OCI-LY3 (cell line): Measurements from ENCODE around the gene APBB1IP.

Source experiments
- CTCF ChIP-seq: fragments of 200-600, 300-600 bp; sonication (generic); IDR thresholded peaks from 2 replicates; pipeline ENCODE4 v1.5.1; 2014; ENCODE audit warnings: antibody characterized with exemption, low read length, low read depth
- EZH2phosphoT487 ChIP-seq: fragments of 200-600 bp; shearing (Covaris generic); IDR thresholded peaks from 2 replicates; pipeline ENCODE4 v1.6.1; 2018; ENCODE audit warnings: antibody characterized with exemption, mixed run types, low read depth

DNA sequence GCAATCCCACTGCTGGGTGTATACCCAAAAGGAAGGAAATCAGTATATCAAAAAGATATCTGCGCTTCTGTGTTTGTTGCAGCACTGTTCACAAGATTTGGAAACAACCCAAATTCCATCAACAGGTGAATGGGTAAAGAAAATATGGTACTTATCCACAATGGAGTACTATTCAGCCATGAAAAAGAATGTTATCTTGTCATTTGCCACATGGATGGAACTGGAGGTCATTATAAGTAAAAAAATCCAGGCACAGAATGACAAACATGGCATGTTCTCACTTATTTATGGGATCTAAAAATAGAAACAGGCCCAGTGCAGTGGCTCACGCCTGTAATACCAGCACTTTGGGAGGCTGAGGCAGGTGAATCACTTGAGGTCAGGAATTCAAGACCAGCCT is 15.7 kb downstream of the APBB1IP start:
- TF ChIP-seq CTCF (no peak), EZH2phosphoT487 (no peak)
